Hepatocyte (in vitro differentiated cells): ENCODE data around the gene KCNJ9.

ENCODE experiments used
- CTCF ChIP-seq: fragments of 200-600 bp; sonication (generic); IDR thresholded peaks from 2 replicates; pipeline ENCODE4 v1.5.1; 2016; ENCODE audit warnings: antibody characterized with exemption, mild to moderate bottlenecking; ENCODE audit not compliant: poor library complexity
- EZH2 ChIP-seq: fragments of 200-600 bp; sonication (generic); IDR thresholded peaks from 2 replicates; pipeline ENCODE4 v1.6.1; 2016; ENCODE audit warnings: antibody characterized with exemption, mild to moderate bottlenecking, borderline replicate concordance
- EZH2phosphoT487 ChIP-seq: fragments of 200-600 bp; sonication (generic); IDR thresholded peaks from one replicate; pipeline ENCODE4 v1.6.1; 2018; ENCODE audit warnings: antibody characterized with exemption, mild to moderate bottlenecking, low read depth, moderate library complexity; ENCODE audit not compliant: unreplicated experiment, severe bottlenecking

GRCh38 chr1:160093069-160093395 is 11.7 kb downstream of the KCNJ9 start:
- TF ChIP-seq CTCF (no peak), EZH2phosphoT487 (no peak), EZH2 (no peak)
